Left renal cortex interstitium (tissue), 4 donors: ENCODE measurements around the gene ZDHHC20. TPM values are rescaled to one million over a fixed set of nuclear protein-coding genes. Genes with fewer than 3 reads are reported as not detected.

Experiments
- DNase-seq, 4 donors: peaks; one replicate each; pipeline ENCODE4 v3.0.0-alpha.2; 2013; ENCODE audit warnings: low read depth in 4 of 4, low spot score in 2 of 4, missing footprints in 1 of 4
- polyA plus RNA-seq, 4 donors: library from polyadenylated mRNA; unstranded; fragments of 120-200 nt; gene quantifications; one replicate each; pipeline ENCODE4 v1.2.1, GENCODE V29; 2013; ENCODE audit not compliant: insufficient read length in 4 of 4

The ZDHHC20 gene
- polyA plus RNA-seq, 4 donors = 66.6 to 90.6 (median 80.2) TPM

DNA sequence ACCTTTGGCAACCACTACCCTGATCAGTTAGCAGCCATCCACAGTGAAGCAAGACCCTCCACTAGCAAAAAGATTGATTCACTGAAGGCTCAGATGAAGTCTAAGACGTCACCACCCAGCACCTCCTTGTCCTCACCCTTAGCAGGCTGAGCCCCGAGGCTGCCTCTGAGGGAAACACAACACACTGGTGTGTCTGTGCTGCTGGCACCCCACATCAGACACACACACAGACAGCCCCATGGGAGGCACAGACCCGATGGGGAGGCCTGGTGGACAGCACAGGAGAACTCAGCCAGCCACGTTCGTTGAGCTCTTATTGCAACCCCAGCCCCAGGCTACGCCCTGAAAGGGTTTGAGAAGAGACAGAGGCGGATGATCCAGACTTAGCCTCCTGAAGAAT lies 94.7 kb downstream of the ZDHHC20 start:
- DNase-seq = no peak

DNA sequence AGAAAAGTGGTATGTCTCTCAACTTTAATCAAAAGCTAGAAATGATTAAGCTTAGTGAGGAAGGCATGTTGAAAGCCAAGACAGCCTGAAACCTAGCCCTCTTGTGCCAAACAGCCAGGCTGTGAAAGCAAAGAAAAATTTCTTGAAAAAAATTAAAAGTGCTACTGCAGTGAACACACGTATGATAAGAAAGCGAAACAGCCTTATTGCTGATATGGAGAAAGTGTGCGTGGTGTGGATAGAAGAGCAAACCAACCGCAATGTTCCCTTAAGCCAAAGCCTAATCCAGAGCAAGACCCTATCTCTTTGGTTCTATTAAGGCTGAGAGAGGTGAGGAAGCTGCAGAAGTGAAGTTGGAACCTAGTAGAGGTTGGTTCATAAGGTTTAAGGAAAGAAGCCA lies 96.4 kb downstream of the ZDHHC20 start:
- no peak for DNase-seq

DNA sequence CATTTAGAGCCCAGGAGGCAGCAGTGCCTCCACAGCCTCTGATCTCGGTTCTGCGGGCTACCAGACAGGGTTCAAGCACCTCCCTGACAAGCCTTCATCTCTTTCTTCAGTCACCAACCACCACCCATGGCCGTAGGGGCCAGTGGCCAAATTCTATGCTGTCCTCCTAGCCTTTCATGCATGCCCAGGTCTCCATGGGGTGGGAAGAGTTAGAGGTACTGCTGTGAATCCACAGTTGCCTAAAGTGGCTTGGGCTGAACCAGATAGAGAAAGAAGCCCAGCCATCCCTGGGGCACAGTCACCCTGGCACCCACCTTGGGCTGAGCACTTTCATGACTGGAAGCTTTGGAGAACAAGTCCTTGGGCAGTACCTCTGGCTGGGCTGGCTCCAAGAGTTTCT lies 97.4 kb downstream of the ZDHHC20 start:
- DNase-seq = no peak

DNA sequence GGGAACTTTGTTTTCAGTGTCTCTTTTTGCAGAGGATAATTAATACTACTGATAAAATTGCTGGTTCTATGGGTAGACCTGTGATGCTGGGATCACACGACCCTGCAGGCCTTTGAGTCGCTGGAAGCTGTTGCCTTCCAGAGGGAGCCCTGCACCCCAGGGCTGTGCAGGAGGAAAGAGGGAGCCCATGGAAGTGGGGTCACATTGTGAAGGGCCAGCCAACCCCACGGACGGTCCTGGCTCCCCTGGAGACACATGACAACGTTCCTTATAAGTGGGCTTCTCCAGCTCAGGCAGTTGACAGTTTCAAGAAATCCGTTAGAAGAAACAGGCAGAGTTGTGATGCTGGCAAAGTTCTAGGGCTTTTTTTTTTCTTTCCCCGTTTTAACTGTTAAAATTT lies 98.0 kb downstream of the ZDHHC20 start:
- no peak for DNase-seq

DNA sequence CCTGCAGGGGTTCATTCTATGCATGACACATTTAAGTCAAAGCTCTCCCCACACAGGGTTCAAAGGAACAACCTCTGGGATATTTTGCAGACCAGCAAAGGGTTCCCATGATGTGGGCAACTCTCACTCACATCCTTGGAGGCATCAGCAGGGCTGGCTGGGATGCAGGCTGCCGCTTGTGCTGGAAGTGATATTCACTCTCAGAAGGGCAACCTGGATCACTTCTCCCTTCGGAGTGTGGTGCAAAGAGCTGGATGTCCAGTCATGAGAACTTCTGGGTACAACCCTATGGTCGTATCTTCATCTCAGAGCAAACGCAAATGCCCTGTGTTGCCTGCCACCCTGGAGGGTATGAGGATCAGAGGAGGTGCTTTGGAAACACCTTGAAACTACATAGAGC lies 98.6 kb downstream of the ZDHHC20 start:
- DNase-seq = no peak

DNA sequence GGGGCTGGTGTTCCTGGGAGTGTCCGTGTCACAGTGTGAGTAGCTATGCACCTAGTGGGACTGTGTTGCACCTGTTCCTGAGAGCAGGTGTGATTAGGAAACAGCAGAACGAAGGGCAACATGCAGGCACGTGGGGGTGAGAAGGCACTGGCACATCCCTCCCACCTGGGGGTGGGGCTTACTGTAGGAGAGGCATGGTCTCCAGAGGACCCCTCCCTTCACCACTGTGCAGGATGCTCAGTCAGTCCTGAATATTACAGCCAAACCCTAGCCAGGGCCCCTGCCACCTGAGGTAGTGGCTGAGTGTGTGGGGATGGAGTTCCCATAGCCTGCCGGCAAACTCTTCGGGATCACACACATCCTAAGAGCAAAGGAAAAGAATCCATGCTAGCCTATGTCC lies 99.2 kb downstream of the ZDHHC20 start:
- no peak for DNase-seq

DNA sequence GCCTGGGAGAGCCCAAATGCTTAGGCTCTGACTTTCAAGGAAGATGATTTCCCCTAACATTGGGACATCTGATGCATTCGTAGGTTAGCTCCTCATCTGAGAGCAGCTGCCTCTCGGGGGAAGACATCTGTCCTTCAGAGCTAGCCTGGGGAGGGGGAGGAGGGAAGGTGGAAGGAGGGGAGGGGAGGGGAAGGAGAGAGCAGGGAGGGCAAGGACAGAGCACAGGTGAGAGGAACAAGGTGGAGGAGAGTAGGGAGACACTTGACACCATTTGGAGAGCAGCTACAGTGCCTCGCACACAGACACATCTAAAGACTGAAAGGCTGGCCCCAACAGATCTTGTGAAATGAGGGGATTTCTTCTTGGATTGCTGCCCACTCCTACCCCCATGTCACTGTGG lies 103.8 kb downstream of the ZDHHC20 start:
- no peak for DNase-seq

DNA sequence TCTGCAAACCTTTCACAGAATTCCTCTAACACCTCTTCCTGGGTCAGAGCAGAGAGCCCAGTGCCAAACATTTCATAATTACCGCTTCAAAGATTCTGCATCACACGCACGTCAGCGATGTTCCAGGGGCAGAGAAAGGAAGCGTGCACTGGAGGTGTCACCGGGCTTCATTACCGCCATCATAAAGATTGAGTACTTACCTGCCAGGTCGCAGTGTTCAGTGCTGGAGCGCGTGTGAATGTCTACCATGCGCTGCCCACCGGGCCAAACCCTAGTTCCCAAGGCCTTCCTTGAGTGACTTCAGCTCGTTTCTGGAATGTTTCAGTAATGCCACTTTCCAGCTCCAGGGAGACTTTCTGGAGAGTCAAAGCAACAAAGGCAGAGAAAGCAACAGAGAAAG lies 104.4 kb downstream of the ZDHHC20 start:
- DNase-seq = no peak

DNA sequence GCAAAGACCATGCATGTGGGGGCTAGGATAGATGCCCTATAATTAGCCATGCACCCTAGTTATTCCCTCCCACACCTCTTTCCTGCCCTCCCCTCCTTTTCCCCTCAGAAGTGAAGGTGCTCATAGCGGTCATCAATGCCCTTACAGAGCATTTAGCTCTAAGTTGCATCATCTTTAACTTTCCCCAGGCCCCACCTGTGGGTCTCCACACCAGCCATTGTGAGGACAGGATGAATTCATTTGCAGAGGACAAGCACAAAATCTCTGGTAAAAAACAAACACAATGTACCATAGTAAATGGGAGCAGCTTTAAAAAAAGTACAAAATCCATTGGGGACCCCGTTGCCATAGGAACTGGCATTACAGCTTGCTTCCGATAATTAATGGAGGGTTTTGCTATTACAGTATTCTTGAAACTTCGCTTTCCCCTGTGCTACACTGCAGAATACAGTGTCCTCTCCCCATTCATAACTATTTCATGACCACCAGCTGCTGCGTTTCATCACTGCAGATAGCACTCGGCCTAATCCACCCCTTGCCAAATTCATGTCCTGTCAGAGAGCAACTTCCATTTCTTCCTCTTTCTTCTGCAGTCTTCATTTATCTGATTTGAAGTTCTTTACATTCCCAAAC lies 110.5 kb downstream of the ZDHHC20 start:
- DNase-seq = no peak

DNA sequence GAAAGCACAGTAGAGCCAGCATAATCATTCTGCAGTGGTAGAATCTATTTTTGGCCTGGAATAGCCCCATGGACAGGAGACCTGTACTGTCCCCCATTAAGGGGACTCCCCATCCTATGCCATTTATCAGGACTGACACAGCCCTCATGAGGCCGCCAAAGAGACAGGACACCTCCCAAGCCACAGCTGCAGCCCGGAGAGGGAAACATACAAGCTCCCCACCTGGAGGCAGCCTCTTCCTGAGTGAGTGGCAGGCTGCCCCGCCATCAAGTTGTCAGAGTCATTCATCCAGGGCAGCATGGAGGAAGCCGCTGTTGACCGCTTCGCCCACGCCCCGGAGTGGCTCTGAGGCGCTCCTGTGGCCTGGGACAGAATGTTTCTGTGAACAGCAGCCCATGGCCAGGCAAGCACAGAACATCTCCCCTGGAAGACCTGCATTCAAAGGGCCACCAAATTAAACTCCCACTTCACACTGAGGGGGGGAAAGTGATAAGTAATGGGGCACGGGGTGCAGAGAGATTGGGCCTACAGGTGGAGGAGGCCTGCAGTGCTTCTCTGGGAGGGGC lies 111.3 kb downstream of the ZDHHC20 start:
- DNase-seq = no peak

DNA sequence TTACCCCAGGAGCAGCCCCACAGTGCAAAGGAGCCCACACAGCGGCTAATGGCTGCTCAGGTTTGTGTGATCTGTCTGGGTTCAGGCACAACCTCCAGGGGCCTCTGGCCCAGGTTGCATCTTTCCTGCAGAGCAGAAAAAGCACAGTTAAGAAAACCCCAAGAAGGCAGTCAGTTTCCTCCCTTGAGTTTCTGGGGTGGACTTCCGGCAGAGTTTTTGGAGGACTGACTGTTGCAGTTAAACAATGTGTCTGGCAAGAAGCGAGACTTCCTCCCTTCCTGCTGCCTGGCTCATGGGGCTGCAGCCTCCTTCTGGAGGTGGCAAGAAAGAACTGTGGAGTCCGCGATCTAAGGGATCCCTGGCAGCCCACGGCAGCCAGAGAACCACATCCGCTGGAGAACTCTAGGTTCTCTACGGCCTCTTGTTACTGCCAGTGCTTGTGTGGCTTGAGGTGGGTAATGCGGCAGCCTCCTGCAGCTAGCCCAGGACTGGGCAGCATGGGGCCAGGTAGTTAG lies 114.4 kb downstream of the ZDHHC20 start:
- no peak for DNase-seq

DNA sequence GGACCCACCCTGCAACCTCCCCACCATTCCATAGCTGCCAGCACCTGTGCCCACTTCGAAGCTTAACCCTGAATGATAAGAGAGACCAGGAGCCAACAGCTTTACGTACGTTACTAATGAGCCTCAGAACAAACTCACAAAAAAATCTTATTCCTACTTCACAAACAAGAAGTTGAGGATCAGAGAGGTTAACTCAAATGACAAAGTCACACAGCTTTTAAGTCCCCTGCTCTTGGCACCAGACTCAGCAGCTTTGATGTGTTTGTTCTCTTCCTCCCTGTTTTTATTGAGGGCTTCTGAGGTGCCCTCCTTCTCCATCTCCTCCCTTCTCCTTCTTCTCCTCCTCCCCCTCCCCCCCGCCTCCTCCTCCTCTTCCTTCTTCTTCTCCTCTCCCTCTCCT lies 115.4 kb downstream of the ZDHHC20 start:
- no peak for DNase-seq

DNA sequence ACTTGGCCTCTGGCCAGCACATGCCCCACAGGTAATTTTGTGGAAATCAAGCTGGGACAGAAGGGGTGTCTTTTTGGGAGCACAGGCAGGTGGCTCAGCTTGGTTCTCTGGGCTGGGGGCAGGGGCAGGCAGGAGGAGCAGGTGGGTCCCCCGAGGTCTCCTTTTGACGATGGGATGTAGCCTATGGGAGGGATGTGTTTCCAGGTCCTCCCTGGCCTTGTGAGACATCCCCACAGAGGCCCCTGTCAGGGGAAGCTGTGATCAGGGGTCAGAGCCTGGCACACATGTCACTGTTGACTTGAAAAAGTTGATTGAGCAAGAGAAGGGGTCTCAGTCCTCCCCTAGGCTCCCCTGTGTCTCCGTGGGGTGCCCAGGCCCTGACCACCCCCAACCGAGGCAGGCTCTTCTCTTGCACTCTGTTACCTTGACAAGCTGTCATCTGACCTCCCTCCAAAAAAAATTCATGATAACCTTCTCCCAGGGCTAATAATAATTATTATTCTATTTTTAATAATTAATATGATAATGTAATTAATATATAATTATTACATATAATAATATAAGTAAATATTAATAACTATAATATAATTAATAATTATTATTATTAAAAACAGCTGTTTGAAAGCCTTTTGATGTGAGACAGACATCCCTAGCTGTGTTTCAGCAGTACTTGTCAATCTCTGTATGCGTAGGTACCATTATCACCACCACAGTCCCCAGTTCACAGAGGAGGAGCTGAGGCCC lies 116.2 kb downstream of the ZDHHC20 start:
- no peak for DNase-seq

DNA sequence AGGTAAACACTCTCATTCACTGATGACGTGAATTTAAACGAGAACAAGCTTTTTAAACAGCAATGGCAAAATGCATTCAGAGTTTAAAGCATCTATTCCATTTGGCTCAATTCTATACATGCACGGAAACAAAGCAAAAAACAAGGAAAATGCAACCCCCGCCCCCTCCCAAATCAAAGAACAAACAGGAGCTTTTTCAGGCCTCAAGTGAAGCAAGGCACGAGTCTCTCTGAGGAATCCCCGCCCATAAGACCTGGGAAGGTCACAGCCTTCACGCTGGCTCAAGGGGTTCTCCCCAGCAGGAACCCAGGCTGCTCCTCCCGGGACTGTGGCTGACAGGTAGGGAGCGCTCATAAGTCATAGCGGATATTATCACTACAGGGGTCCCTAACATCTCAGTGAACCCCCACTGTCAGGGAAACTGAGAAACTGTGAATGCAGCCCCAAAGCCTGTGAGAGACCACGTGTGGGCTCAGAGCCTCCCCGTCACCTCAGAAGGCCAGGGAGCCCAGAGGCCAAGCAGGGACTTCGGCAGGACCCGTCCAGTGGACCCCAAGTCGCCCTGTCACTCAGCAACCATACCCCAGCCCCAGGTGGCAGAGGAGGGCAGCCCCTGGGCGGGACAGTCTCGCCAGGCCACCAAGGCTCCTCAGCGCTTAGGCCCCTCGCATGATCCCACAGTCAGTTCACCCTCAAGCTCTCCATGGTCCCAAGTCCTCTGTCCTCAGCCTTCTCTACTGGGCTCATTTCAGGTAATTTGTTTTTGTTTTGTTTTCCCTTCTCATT lies 117.3 kb downstream of the ZDHHC20 start:
- no peak for DNase-seq

DNA sequence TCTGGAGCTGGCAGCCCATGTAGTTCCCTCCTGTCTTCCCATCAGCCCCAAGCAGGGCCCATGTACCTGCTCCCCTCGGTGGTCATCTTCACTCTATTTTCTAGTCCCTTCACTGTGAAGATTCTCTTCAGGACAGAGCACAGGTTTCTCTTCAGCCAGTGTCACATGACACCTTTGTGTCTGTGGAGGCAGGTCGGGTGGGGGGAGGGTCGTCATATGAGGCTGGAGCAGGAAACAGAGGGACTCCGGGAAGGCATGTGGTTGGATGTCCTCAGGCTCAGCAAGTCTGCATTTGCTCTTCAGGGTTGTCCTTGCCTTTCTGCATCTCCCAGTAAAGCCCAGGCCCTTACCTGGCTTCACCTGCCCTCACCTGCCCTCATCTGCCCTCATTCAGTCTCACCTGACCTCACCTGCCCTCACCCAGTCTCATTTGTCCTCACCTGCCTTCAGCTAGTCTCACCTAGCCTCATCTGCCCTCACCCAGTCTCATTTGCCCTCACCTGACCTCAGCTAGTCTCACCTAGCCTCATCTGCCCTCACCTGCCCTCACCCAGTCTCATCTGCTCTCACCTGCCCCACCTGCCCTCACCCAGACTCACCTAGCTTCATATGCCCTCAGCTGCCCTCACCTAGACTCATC lies 120.3 kb downstream of the ZDHHC20 start:
- no peak for DNase-seq

DNA sequence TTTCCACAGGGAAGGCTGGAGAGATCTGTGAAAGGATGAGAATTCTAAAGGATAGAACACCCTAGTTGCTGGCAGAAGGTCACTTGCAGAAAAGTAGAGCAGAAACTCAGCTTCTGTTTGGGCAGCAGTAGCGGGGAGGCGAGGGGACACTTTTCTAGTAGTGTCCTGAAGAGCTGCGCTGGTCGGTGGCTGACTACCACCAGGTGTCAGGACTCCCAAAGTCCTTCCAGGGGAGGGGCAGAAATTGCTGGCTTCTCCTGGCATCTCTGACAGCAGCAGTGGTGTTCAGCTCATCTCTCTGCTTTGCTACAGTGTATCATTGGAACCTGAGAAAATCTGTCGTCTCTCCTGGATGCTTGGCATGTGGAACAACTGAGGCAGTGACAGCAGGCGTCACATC lies 120.9 kb downstream of the ZDHHC20 start:
- no peak for DNase-seq

DNA sequence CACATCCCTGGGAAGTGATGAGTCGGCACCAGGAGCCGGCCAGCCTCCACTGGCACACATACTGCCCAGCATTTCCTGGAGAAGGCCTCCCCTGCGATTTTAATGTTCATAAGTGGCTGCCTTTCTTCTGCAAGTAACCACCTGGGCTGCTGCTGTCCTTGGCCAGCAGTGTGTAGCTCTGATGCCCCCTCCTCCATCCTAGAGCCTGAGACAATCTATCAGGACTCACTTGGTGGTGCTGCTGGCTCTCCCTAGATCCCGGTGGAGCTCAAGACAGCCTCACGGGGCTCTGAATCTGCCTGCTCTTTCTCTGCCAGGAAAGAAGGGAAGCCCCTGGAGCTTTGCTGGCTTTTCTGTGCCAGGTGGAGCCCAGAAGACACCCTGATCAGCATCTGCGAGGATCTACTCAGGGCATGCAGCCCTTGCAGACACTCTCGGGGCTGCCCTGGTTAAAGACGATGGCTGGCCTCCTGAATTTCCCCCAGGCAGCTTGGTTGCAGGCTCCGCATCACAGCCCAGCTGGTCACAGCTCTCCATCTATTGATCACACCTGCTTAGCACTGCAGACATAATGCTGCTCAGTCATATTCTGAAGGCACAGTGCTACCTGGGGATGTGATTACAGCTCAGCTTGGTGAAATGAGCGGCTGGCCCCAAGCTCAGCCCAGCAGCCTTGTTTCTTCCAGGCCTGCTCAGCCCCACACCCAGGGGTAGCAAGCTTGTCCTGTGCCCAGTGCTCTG lies 122.3 kb downstream of the ZDHHC20 start:
- no peak for DNase-seq

DNA sequence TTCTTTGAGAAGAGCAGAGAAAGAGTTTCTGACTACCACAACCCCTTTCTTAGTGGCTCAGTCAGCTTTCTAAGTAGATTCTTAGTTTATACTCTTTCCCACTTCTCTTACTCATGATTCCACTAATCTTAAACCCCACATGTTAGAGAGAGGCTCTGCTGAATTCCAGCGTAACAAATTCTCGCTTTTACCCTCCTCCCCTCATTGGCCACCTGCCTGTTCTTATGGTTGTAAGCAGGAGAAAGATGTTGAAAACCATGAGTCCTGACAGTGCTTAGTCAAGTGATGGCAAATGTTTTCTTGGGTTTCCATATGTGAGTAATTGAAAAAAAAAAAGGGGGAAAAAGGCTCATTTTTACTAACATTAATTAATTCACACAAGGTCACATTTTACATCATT lies 125.9 kb downstream of the ZDHHC20 start:
- no peak for DNase-seq

DNA sequence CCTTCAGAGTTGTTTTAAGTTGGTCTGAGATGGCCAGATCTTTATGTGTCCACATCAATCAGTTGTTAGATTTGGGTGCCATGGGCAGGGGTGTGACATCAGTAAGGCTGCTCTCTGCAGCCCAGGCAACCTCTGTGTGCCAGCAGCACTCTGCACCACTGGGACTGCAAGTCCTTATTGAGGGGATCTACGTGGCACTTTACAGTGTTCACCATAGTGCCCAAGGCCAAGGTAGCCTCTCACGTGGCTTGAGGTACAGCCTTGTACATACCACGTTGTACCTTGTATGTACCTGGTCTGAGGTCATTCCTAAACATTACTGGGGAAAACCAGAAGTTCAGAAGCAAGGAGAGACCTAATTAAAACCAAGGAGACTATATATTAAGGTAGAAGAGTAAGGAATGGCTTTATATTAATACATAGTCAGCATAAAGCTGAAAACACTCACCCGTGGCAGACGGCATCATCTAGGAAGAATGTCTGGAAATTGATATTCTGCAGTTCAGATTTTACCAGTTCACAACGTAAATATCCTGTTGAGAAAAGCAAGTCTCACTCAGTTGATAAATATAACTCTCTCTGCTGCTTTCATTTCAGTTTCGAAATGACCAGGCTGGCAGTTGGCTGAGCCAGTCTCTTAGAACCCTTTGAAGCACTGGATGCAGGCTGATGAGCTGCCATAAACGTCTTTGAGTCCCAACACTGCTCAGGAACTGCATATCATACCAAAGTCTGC lies 128.8 kb downstream of the ZDHHC20 start:
- no peak for DNase-seq
